ENCODE data around the gene ATF6. TPM values are rescaled to one million over a fixed set of nuclear protein-coding genes. Genes with fewer than 3 reads are reported as not detected.
"Not testable (repeated sequence)": the region's sequence is repeated elsewhere in the genome, so short reads cannot be mapped to it uniquely, and the experiment has no call there.

ATF6 gene
- total RNA-seq, 1 donor from 2014 or later: 38.6 TPM

DNA sequence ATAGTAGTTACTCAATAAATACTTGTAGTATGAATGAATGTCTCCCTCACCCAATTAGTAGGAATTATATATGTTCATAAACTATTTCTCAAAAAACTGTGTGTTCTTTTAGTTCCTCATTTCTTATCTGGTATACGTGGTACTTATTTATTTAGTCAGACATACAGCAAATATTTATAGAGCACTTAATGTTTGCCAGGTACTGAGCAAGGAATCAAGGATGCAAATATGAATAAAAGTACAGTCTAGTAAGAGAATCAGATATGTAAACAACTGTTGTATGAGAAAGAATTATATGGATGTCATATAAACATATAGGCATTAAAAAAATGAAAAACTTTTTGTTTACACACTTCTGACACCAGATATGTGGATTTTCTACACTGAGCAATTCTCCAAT is 58.5 kb downstream of the ATF6 start:
- H3K36me3 ChIP-seq (ENCODE audit: control insufficient read depth, insufficient read depth, low read length): no peaks in the 10 kb centered on the region
- no peak overlapping the region for H3K4me3 ChIP-seq (ENCODE audit: low read depth, low read length)
- no peaks in the 10 kb centered on the region for H3K27me3 ChIP-seq (ENCODE audit: control insufficient read depth, insufficient read depth, low read length)
- TF ChIP-seq, protein P1, sequence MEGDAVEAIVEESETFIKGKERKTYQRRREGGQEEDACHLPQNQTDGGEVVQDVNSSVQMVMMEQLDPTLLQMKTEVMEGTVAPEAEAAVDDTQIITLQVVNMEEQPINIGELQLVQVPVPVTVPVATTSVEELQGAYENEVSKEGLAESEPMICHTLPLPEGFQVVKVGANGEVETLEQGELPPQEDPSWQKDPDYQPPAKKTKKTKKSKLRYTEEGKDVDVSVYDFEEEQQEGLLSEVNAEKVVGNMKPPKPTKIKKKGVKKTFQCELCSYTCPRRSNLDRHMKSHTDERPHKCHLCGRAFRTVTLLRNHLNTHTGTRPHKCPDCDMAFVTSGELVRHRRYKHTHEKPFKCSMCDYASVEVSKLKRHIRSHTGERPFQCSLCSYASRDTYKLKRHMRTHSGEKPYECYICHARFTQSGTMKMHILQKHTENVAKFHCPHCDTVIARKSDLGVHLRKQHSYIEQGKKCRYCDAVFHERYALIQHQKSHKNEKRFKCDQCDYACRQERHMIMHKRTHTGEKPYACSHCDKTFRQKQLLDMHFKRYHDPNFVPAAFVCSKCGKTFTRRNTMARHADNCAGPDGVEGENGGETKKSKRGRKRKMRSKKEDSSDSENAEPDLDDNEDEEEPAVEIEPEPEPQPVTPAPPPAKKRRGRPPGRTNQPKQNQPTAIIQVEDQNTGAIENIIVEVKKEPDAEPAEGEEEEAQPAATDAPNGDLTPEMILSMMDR (IDR thresholded peaks at IDR 0.05; ENCODE audit: insufficient read depth, low read length, poor library complexity, severe bottlenecking): no peak
- DNase-seq (ENCODE audit: low read depth): no peak

DNA sequence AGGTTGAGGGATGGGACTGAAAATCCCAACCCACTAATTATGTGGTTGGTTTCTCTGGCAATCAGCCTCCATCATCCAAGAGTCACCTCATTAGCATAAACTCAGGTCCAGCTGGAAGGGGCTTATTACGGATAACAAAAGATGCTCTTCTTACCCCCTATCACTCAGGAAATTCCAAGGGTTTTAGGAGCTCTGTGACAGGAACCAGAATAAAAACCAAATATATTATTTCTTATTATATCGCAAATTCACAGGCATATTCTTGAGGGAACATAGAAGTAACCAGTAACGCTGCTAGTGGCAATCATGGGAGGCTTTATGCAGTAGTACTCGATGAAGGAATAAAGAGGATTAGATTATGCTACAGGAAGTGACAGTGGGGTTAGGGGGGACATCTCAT is 59.7 kb downstream of the ATF6 start:
- Histone ChIP-seq H3K36me3 (ENCODE audit: control insufficient read depth, insufficient read depth, low read length) (no peaks in the 10 kb centered on the region), H3K4me3 (ENCODE audit: low read depth, low read length) (no peak overlapping the region), H3K27me3 (ENCODE audit: control insufficient read depth, insufficient read depth, low read length) (no peaks in the 10 kb centered on the region)
- TF ChIP-seq, protein P1 (IDR thresholded peaks at IDR 0.05; ENCODE audit: insufficient read depth, low read length, poor library complexity, severe bottlenecking): no peak
- DNase-seq (ENCODE audit: low read depth): no peak

DNA sequence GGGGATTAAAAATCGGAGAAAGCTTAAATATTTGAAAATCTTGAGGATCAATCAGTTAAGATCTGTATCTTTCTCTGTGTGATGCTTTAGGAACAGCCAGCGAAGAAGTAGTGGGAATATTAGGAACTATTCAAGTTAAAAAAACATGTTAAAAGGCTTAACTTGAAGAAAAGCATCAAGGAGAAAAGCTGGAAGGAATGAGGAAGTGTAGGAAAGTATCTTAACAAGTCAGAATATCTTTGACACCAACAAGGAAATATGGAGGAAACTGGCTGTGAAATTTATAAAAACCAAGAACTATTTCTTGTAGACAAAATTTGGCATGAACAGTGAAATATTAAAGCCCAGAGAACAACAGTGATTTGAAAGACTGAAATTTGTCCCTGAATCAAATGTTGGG is 60.4 kb downstream of the ATF6 start:
- no peak overlapping the region for H3K4me3 ChIP-seq (ENCODE audit: low read depth, low read length)
- no peaks in the 10 kb centered on the region for H3K36me3 ChIP-seq (ENCODE audit: control insufficient read depth, insufficient read depth, low read length)
- TF ChIP-seq, protein P1 (IDR thresholded peaks at IDR 0.05; ENCODE audit: insufficient read depth, low read length, poor library complexity, severe bottlenecking): no peak
- H3K27me3 ChIP-seq (ENCODE audit: control insufficient read depth, insufficient read depth, low read length): no peaks in the 10 kb centered on the region
- DNase-seq (ENCODE audit: low read depth): no peak

GRCh38 chr1:161827786-161828185 is 61.7 kb downstream of the ATF6 start:
- no peaks in the 10 kb centered on the region for H3K27me3 ChIP-seq (ENCODE audit: control insufficient read depth, insufficient read depth, low read length)
- no peaks in the 10 kb centered on the region for H3K36me3 ChIP-seq (ENCODE audit: control insufficient read depth, insufficient read depth, low read length)
- no peak for DNase-seq (ENCODE audit: low read depth)
- TF ChIP-seq, protein P1 (IDR thresholded peaks at IDR 0.05; ENCODE audit: insufficient read depth, low read length, poor library complexity, severe bottlenecking): no peak
- no peak overlapping the region for H3K4me3 ChIP-seq (ENCODE audit: low read depth, low read length)

- not testable (repeated sequence) for H3K4me3 ChIP-seq (ENCODE audit: low read depth, low read length); H3K36me3 ChIP-seq (ENCODE audit: control insufficient read depth, insufficient read depth, low read length); H3K27me3 ChIP-seq (ENCODE audit: control insufficient read depth, insufficient read depth, low read length); DNase-seq (ENCODE audit: low read depth)
Observed at GRCh38 chr1:161832299-161832907, 66.3 kb downstream of the ATF6 start.

GRCh38 chr1:161834967-161835550 is 68.9 kb downstream of the ATF6 start:
- no peaks in the 10 kb centered on the region for H3K36me3 ChIP-seq (ENCODE audit: control insufficient read depth, insufficient read depth, low read length)
- TF ChIP-seq, protein P1 (IDR thresholded peaks at IDR 0.05; ENCODE audit: insufficient read depth, low read length, poor library complexity, severe bottlenecking): no peak
- no peaks in the 10 kb centered on the region for H3K27me3 ChIP-seq (ENCODE audit: control insufficient read depth, insufficient read depth, low read length)
- no peak for DNase-seq (ENCODE audit: low read depth)
- no peak overlapping the region for H3K4me3 ChIP-seq (ENCODE audit: low read depth, low read length)

Data from kidney epithelial cell (primary cell).